Measurements from ENCODE around the gene RAB9B. TPM values are rescaled to one million over a fixed set of nuclear protein-coding genes. Genes with fewer than 3 reads are reported as not detected.

The RAB9B gene
- total RNA-seq, 1 donor from 2014 or later, result 2.4 TPM

DNA sequence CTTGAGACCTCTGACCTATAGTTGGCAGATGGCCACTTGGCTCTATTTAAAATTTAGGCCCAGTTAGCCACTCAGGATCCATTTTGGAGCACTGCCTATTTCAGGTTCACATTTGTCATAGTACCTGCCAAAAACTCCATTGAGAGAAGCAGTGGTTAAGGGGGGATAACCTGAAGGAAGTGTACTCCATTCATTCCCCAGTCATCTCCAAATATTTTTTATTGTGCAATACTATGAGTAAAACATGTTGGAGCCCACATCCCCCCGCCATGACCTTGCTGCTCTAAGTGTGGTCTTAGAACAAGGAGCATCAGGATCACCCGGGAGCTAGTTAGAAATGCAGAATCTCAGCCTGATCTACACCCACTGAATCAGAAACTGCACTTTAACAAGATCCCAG, 34.4 kb downstream of the RAB9B start:
- no peak overlapping the region for H3K4me3 Mint-ChIP-seq (ENCODE audit: unreplicated experiment)
- no peak for DNase-seq (ENCODE audit: extremely low spot score, unreplicated experiment)
- no peaks in the 10 kb centered on the region for H3K36me3 Mint-ChIP-seq (ENCODE audit: unreplicated experiment)
- H3K27me3 Mint-ChIP-seq (ENCODE audit: unreplicated experiment), result no peaks in the 10 kb centered on the region
- TF ChIP-seq, protein P1, sequence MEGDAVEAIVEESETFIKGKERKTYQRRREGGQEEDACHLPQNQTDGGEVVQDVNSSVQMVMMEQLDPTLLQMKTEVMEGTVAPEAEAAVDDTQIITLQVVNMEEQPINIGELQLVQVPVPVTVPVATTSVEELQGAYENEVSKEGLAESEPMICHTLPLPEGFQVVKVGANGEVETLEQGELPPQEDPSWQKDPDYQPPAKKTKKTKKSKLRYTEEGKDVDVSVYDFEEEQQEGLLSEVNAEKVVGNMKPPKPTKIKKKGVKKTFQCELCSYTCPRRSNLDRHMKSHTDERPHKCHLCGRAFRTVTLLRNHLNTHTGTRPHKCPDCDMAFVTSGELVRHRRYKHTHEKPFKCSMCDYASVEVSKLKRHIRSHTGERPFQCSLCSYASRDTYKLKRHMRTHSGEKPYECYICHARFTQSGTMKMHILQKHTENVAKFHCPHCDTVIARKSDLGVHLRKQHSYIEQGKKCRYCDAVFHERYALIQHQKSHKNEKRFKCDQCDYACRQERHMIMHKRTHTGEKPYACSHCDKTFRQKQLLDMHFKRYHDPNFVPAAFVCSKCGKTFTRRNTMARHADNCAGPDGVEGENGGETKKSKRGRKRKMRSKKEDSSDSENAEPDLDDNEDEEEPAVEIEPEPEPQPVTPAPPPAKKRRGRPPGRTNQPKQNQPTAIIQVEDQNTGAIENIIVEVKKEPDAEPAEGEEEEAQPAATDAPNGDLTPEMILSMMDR (IDR thresholded peaks at IDR 0.05), result no peak
- H3K4me1 Mint-ChIP-seq (ENCODE audit: unreplicated experiment), result peaks cover 12% of the 10 kb centered on the region
- H3K9me3 Mint-ChIP-seq (ENCODE audit: unreplicated experiment), result no peaks in the 10 kb centered on the region
- no peak overlapping the region for H3K27ac Mint-ChIP-seq (ENCODE audit: unreplicated experiment)

DNA sequence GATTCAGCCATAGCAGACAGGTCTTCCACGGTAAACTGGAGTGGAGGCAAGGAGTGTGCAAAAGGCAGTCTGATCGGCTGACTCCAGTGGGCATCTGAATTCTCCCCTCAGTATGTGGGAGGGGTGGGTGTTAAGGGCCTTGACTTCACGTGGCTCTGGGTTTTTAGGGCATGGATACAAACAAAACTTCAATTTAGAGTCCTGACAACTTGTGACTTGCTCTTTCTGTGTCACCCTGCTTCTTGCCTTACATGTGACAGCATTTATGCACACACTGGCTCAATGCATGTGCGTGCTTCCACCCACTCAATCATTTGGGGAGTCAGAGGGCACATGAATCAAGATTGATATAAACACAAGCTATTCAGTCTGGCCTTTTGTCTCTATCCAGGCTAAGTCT, 37.9 kb downstream of the RAB9B start:
- peaks cover 19% of the 10 kb centered on the region for H3K4me1 Mint-ChIP-seq (ENCODE audit: unreplicated experiment)
- H3K4me3 Mint-ChIP-seq (ENCODE audit: unreplicated experiment), result no peak overlapping the region
- H3K27ac Mint-ChIP-seq (ENCODE audit: unreplicated experiment), result peak overlapping the region; percentile 62
- no peaks in the 10 kb centered on the region for H3K27me3 Mint-ChIP-seq (ENCODE audit: unreplicated experiment)
- DNase-seq (ENCODE audit: extremely low spot score, unreplicated experiment), result no peak
- TF ChIP-seq, protein P1 (IDR thresholded peaks at IDR 0.05), result no peak
- peaks cover 4% of the 10 kb centered on the region for H3K9me3 Mint-ChIP-seq (ENCODE audit: unreplicated experiment)
- H3K36me3 Mint-ChIP-seq (ENCODE audit: unreplicated experiment), result no peaks in the 10 kb centered on the region

DNA sequence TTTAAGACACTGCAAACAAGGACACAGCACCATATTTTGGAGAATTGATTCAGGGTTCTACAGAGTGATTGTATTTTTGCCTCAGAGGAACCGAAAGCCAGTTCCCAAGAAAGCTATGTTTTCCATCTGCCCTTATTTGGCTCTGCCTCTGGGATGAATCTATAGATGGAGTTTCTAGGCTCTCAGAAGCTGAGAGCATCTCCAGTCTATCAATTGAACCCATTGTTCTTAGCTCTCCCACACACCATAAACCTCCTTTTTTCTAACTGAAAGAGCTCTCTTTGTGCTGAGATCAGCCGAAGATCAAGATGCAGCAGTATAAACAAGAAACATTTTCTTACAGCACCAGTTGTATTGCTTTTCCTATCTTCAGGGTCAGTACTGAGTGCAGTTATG, 38.5 kb downstream of the RAB9B start:
- Mint-ChIP-seq H3K27ac (ENCODE audit: unreplicated experiment) (peak overlapping the region; percentile 62), H3K27me3 (ENCODE audit: unreplicated experiment) (no peaks in the 10 kb centered on the region), H3K9me3 (ENCODE audit: unreplicated experiment) (peaks cover 8% of the 10 kb centered on the region), H3K36me3 (ENCODE audit: unreplicated experiment) (no peaks in the 10 kb centered on the region), H3K4me1 (ENCODE audit: unreplicated experiment) (peaks cover 19% of the 10 kb centered on the region), H3K4me3 (ENCODE audit: unreplicated experiment) (peak overlapping the region; percentile 64)
- no peak for DNase-seq (ENCODE audit: extremely low spot score, unreplicated experiment)
- TF ChIP-seq, protein P1 (IDR thresholded peaks at IDR 0.05), result no peak

DNA sequence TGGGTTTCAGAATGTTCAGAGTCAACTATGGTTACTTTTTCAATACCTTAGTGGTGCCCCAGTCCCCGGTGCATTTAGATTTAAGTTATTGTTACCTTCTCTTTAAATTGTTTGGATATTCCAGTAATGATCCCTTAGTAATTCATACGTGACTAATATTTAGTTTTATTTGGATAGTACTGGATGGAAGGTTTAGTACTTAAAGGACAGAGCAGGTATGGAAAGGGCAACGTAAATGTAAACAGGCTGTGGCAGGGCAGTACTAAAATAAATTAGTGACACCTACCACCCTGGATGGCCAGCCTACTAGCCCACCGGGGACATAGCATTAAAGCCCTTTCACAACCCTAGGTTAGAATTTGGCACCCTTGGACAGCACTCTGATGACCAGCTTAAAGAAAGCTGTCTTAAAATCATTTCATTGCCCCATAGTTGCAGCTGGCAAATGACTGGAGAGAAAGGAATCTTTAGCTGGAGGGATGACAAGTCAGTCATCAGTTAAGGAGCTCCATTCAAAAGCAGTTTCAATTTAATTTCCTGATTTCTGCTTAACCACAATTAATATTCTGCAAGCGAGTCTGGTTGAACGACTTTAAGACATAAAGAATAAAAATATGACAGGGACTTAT, 39.0 kb downstream of the RAB9B start:
- peaks cover 19% of the 10 kb centered on the region for H3K4me1 Mint-ChIP-seq (ENCODE audit: unreplicated experiment)
- peaks cover 8% of the 10 kb centered on the region for H3K9me3 Mint-ChIP-seq (ENCODE audit: unreplicated experiment)
- peak overlapping the region; percentile 20 for H3K27ac Mint-ChIP-seq (ENCODE audit: unreplicated experiment)
- H3K36me3 Mint-ChIP-seq (ENCODE audit: unreplicated experiment), result no peaks in the 10 kb centered on the region
- TF ChIP-seq, protein P1 (IDR thresholded peaks at IDR 0.05), result no peak
- no peak for DNase-seq (ENCODE audit: extremely low spot score, unreplicated experiment)
- H3K4me3 Mint-ChIP-seq (ENCODE audit: unreplicated experiment), result peak overlapping the region; percentile 64
- H3K27me3 Mint-ChIP-seq (ENCODE audit: unreplicated experiment), result no peaks in the 10 kb centered on the region

DNA sequence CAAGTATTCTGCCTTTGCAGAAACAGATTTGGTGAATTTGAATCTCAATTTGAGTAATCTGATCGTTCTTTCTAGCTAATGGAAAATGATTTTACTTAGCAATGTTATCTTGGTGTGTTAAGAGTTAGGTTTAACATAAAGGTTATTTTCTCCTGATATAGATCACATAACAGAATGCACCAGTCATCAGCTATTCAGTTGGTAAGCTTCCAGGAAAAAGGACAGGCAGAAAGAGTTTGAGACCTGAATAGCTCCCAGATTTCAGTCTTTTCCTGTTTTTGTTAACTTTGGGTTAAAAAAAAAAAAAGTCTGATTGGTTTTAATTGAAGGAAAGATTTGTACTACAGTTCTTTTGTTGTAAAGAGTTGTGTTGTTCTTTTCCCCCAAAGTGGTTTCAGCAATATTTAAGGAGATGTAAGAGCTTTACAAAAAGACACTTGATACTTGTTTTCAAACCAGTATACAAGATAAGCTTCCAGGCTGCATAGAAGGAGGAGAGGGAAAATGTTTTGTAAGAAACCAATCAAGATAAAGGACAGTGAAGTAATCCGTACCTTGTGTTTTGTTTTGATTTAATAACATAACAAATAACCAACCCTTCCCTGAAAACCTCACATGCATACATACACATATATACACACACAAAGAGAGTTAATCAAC, 40.1 kb downstream of the RAB9B start:
- Mint-ChIP-seq H3K36me3 (ENCODE audit: unreplicated experiment) (no peaks in the 10 kb centered on the region), H3K27me3 (ENCODE audit: unreplicated experiment) (no peaks in the 10 kb centered on the region), H3K9me3 (ENCODE audit: unreplicated experiment) (peaks cover 8% of the 10 kb centered on the region), H3K4me1 (ENCODE audit: unreplicated experiment) (peaks cover 19% of the 10 kb centered on the region), H3K4me3 (ENCODE audit: unreplicated experiment) (no peak overlapping the region), H3K27ac (ENCODE audit: unreplicated experiment) (no peak overlapping the region)
- TF ChIP-seq, protein P1 (IDR thresholded peaks at IDR 0.05), result no peak
- no peak for DNase-seq (ENCODE audit: extremely low spot score, unreplicated experiment)
